ENCODE measurements around the gene CAPS. TPM values are rescaled to one million over a fixed set of nuclear protein-coding genes. Genes with fewer than 3 reads are reported as not detected.

Gene CAPS
- total RNA-seq, 1 donor from 2014 or later = 9.3 TPM

GRCh38 chr19:5964816-5965565, 50.9 kb downstream of the CAPS start:
- Mint-ChIP-seq H3K27me3 (ENCODE audit: unreplicated experiment) (peaks cover 11% of the 10 kb centered on the region), H3K4me3 (ENCODE audit: unreplicated experiment) (no peak overlapping the region), H3K9me3 (ENCODE audit: unreplicated experiment) (no peaks in the 10 kb centered on the region), H3K36me3 (ENCODE audit: low read depth, unreplicated experiment) (peaks cover 8% of the 10 kb centered on the region), H3K27ac (ENCODE audit: unreplicated experiment) (peak overlapping the region; percentile 26), H3K4me1 (ENCODE audit: unreplicated experiment) (peaks cover 86% of the 10 kb centered on the region)
- no peak for DNase-seq (ENCODE audit: low spot score)
- TF ChIP-seq CTCF (IDR thresholded peaks at IDR 0.05; ENCODE audit: unreplicated experiment) = no peak

Other genes with a start within 250 kb of the CAPS start
- gene MICOS13, start 233.7 kb upstream of the CAPS start, total RNA-seq (ENCODE audit: unreplicated experiment) = 23.6 TPM
- 11.8 TPM for gene HSD11B1L, start 233.2 kb upstream of the CAPS start, total RNA-seq (ENCODE audit: unreplicated experiment)
- gene RPL36, start 224.0 kb upstream of the CAPS start, total RNA-seq (ENCODE audit: unreplicated experiment) = 910 TPM
- gene LONP1, start 194.1 kb upstream of the CAPS start, total RNA-seq (ENCODE audit: unreplicated experiment) = 64.4 TPM
- gene CATSPERD, start 193.6 kb upstream of the CAPS start, total RNA-seq (ENCODE audit: unreplicated experiment) = not detected
- 2.2 TPM for gene PRR22, start 129.5 kb upstream of the CAPS start, total RNA-seq (ENCODE audit: unreplicated experiment)
- gene DUS3L, start 123.1 kb upstream of the CAPS start, total RNA-seq (ENCODE audit: unreplicated experiment) = 16.2 TPM
- 0.56 TPM for gene NRTN, start 109.2 kb upstream of the CAPS start, total RNA-seq (ENCODE audit: unreplicated experiment)
- gene FUT6, start 74.6 kb upstream of the CAPS start, total RNA-seq (ENCODE audit: unreplicated experiment) = 0.18 TPM
- gene FUT3, start 62.8 kb upstream of the CAPS start, total RNA-seq (ENCODE audit: unreplicated experiment) = 1.4 TPM
- not detected for gene FUT5, start 43.7 kb upstream of the CAPS start, total RNA-seq (ENCODE audit: unreplicated experiment)
- 211 TPM for gene NDUFA11, start 10.5 kb upstream of the CAPS start, total RNA-seq (ENCODE audit: unreplicated experiment)
- gene VMAC, start 9.4 kb upstream of the CAPS start, total RNA-seq (ENCODE audit: unreplicated experiment) = 8.9 TPM
- 69.5 TPM for gene RANBP3, start 63.9 kb downstream of the CAPS start, total RNA-seq (ENCODE audit: unreplicated experiment)
- 1.2 TPM for gene RFX2, start 196.2 kb downstream of the CAPS start, total RNA-seq (ENCODE audit: unreplicated experiment)
- gene ACSBG2, start 221.4 kb downstream of the CAPS start, total RNA-seq (ENCODE audit: unreplicated experiment) = not detected

Measured in endothelial cell (in vitro differentiated cells).